Upper lobe of right lung (tissue), 1 donor: ENCODE data around the gene MRTFA. TPM values are rescaled to one million over a fixed set of nuclear protein-coding genes. Genes with fewer than 3 reads are reported as not detected.

Source experiments
- ATAC-seq: fragments of 200-7000 bp; cut with Tn5 transposase; one replicate; pipeline ENCODE4 v1.9.1; 2020; ENCODE audit warnings: mild to moderate bottlenecking, moderate library complexity
- DNase-seq: peaks from one replicate; pipeline ENCODE4 v3.0.0-alpha.2; 2020
- H3K27ac ChIP-seq: fragments of 200-600 bp; one replicate; pipeline ENCODE4 v1.8.0; 2022
- H3K27me3 ChIP-seq: fragments of 200-600 bp; one replicate; pipeline ENCODE4 v1.8.0; 2022; ENCODE audit warnings: mild to moderate bottlenecking
- H3K36me3 ChIP-seq: fragments of 200-600 bp; one replicate; pipeline ENCODE4 v1.8.0; 2022
- H3K4me1 ChIP-seq: fragments of 200-600 bp; one replicate; pipeline ENCODE4 v1.8.0; 2022
- H3K4me3 ChIP-seq: fragments of 200-600 bp; one replicate; pipeline ENCODE4 v1.8.0; 2022; ENCODE audit warnings: mild to moderate bottlenecking
- H3K9me3 ChIP-seq: fragments of 200-600 bp; one replicate; pipeline ENCODE4 v1.8.0; 2022
- intact Hi-C: fragments of 100-400 bp; cut with DNase I; formaldehyde crosslinking; loops from one replicate; pipeline ENCODE4 v1.11.0; 2022
- long read RNA-seq: library from polyadenylated mRNA; unstranded; transcript quantifications from one replicate; pipeline ENCODE4 v2.0.0, GENCODE V29; 2021
- total RNA-seq: library from RNA; stranded (reverse); fragmentation: NEBNext Ultra II Directional; extraction: Animal tissue kit (Norgen Biotek cat#: 25700); gene quantifications from one replicate; pipeline ENCODE4 v1.2.1, GENCODE V29; 2021
- TF ChIP-seq, protein P1 (sequence below): fragments of 200-600 bp; IDR thresholded peaks from one replicate; pipeline ENCODE4 v1.8.0; 2022; ENCODE audit warnings: antibody characterized with exemption
- donor health status: DM: no; HTN: yes; CAD: no; lungs with severe emphysema.

MRTFA gene
- 60.4 TPM for total RNA-seq
- long read RNA-seq, full-length matches to known transcripts: 2 of 27 reads
- long read RNA-seq, partial matches to known transcripts: 6 of 27 reads
- long read RNA-seq, other reads (novel, unspliced or antisense): 19 of 27 reads

- TF ChIP-seq, protein P1, sequence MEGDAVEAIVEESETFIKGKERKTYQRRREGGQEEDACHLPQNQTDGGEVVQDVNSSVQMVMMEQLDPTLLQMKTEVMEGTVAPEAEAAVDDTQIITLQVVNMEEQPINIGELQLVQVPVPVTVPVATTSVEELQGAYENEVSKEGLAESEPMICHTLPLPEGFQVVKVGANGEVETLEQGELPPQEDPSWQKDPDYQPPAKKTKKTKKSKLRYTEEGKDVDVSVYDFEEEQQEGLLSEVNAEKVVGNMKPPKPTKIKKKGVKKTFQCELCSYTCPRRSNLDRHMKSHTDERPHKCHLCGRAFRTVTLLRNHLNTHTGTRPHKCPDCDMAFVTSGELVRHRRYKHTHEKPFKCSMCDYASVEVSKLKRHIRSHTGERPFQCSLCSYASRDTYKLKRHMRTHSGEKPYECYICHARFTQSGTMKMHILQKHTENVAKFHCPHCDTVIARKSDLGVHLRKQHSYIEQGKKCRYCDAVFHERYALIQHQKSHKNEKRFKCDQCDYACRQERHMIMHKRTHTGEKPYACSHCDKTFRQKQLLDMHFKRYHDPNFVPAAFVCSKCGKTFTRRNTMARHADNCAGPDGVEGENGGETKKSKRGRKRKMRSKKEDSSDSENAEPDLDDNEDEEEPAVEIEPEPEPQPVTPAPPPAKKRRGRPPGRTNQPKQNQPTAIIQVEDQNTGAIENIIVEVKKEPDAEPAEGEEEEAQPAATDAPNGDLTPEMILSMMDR: no peak
Observed at GRCh38 chr22:40636380-40637182, at the start of gene MRTFA. Gene MRTFA (minus strand): TSS chr22:40636719.

DNA sequence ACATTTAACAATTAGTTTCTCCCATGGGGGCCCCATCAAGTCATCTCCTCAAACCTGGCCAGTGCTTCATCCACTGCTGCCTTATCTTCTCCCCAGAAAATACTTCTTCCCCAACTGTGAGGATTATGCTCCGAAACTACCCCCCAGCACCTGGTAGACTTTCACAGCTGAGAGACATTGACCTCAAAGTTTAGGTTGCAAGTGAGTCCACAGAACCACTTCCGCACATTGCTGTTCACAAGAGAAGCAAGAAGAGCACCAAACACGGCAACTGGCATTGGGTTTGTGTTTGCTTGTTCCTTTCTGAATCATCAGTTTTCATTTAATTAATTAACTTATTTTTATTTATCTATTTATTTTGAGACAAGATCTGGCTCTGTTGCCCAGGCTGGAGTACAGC lies 48.9 kb upstream of the MRTFA start:
- Histone ChIP-seq H3K4me1 (no peaks in the 10 kb centered on the region), H3K4me3 (no peak overlapping the region), H3K27ac (no peak overlapping the region), H3K36me3 (no peaks in the 10 kb centered on the region), H3K27me3 (no peaks in the 10 kb centered on the region), H3K9me3 (no peaks in the 10 kb centered on the region)
- intact Hi-C loops: no loop called here
- ATAC-seq: no peak
- no peak for DNase-seq
- TF ChIP-seq, protein P1: no peak

More at GRCh38 chr22:40636380-40637182, at the start of gene MRTFA:
- H3K27ac ChIP-seq: peak within 1 kb of the TSS; percentile 91
- H3K36me3 ChIP-seq: no peaks in the 10 kb centered on the region
- DNase-seq (peak; percentile 100), ATAC-seq (peak; percentile 97)
- peaks cover 28% of the 10 kb centered on the region for H3K4me1 ChIP-seq
- intact Hi-C loops: no loop called here
- no peaks in the 10 kb centered on the region for H3K9me3 ChIP-seq
- no peaks in the 10 kb centered on the region for H3K27me3 ChIP-seq
- peak within 1 kb of the TSS; percentile 97 for H3K4me3 ChIP-seq

- no peaks in the 10 kb centered on the region for H3K36me3 ChIP-seq
- no peaks in the 10 kb centered on the region for H3K9me3 ChIP-seq
- DNase-seq (no peak), ATAC-seq (no peak)
- H3K4me1 ChIP-seq: peaks cover 3% of the 10 kb centered on the region
- H3K27ac ChIP-seq: no peak overlapping the region
- no peak overlapping the region for H3K4me3 ChIP-seq
- intact Hi-C loops: no loop called here
- no peaks in the 10 kb centered on the region for H3K27me3 ChIP-seq
- TF ChIP-seq, protein P1: no peak
Observed at GRCh38 chr22:40684728-40685127, 48.2 kb upstream of the MRTFA start.

GRCh38 chr22:40681451-40681850 lies 44.9 kb upstream of the MRTFA start:
- intact Hi-C loops: no loop called here
- TF ChIP-seq, protein P1: no peak

GRCh38 chr22:40680819-40681183 lies 44.3 kb upstream of the MRTFA start:
- H3K27me3 ChIP-seq: peaks cover 9% of the 10 kb centered on the region
- H3K27ac ChIP-seq: no peak overlapping the region
- intact Hi-C loops: no loop called here
- H3K9me3 ChIP-seq: no peaks in the 10 kb centered on the region
- no peak overlapping the region for H3K4me3 ChIP-seq
- ATAC-seq (no peak), DNase-seq (no peak)
- H3K36me3 ChIP-seq: no peaks in the 10 kb centered on the region
- TF ChIP-seq, protein P1: no peak
- H3K4me1 ChIP-seq: peaks cover 10% of the 10 kb centered on the region

More at GRCh38 chr22:40681451-40681850, 44.9 kb upstream of the MRTFA start:
- Histone ChIP-seq H3K36me3 (no peaks in the 10 kb centered on the region), H3K4me3 (no peak overlapping the region), H3K4me1 (peaks cover 10% of the 10 kb centered on the region), H3K27me3 (peaks cover 9% of the 10 kb centered on the region), H3K9me3 (no peaks in the 10 kb centered on the region), H3K27ac (no peak overlapping the region)
- ATAC-seq: no peak
- DNase-seq: no peak
